Measurements from ENCODE around the gene PPP1R12C.

The PPP1R12C gene

GRCh38 chr19:55091955-55092354, 25.5 kb downstream of the PPP1R12C start:
- TF ChIP-seq CTCF (conservative IDR thresholded peaks at IDR 0.05; ENCODE audit: low read depth, low read length): no peak
- DNase-seq (ENCODE audit: low read depth): no peak
- no peak overlapping the region for H3K4me3 ChIP-seq (ENCODE audit: low read depth, low read length)

GRCh38 chr19:55091126-55091910, 26.1 kb downstream of the PPP1R12C start:
- H3K4me3 ChIP-seq (ENCODE audit: low read depth, low read length): no peak overlapping the region
- no peak for DNase-seq (ENCODE audit: low read depth)
- TF ChIP-seq CTCF (conservative IDR thresholded peaks at IDR 0.05; ENCODE audit: low read depth, low read length): no peak

GRCh38 chr19:55090564-55090963, 26.9 kb downstream of the PPP1R12C start:
- TF ChIP-seq CTCF (conservative IDR thresholded peaks at IDR 0.05; ENCODE audit: low read depth, low read length): no peak
- no peak for DNase-seq (ENCODE audit: low read depth)
- no peak overlapping the region for H3K4me3 ChIP-seq (ENCODE audit: low read depth, low read length)

GRCh38 chr19:55089342-55089944, 28.0 kb downstream of the PPP1R12C start:
- no peak for TF ChIP-seq CTCF (conservative IDR thresholded peaks at IDR 0.05; ENCODE audit: low read depth, low read length)
- no peak for DNase-seq (ENCODE audit: low read depth)
- no peak overlapping the region for H3K4me3 ChIP-seq (ENCODE audit: low read depth, low read length)

GRCh38 chr19:55088543-55089341, 28.7 kb downstream of the PPP1R12C start:
- no peak overlapping the region for H3K4me3 ChIP-seq (ENCODE audit: low read depth, low read length)
- DNase-seq (ENCODE audit: low read depth): peak; percentile 70
- TF ChIP-seq CTCF (conservative IDR thresholded peaks at IDR 0.05; ENCODE audit: low read depth, low read length): peak; percentile 74

GRCh38 chr19:55088021-55088451, 29.4 kb downstream of the PPP1R12C start:
- DNase-seq (ENCODE audit: low read depth): no peak
- no peak overlapping the region for H3K4me3 ChIP-seq (ENCODE audit: low read depth, low read length)
- no peak for TF ChIP-seq CTCF (conservative IDR thresholded peaks at IDR 0.05; ENCODE audit: low read depth, low read length)

Measured in choroid plexus epithelial cell (primary cell).